Uterus (tissue), 2 donors: ENCODE measurements around the gene TMC7.

Experiments
- POLR2A ChIP-seq, 2 donors: fragments of 450-650 bp; IDR thresholded peaks; one replicate each; pipeline ENCODE4 v1.6.1; 2016; ENCODE audit warnings: antibody characterized with exemption in 2 of 2, mild to moderate bottlenecking in 1 of 2, moderate library complexity in 1 of 2
- TF ChIP-seq, protein P1 (sequence below), 4 experiments: fragments of 200-600 bp in 2 of 4; fragments of 450-650 bp in 2 of 4; sonication (generic) in 2 of 4; IDR thresholded peaks; one replicate each; pipeline ENCODE4 v1.5.1; 2016 to 2019; ENCODE audit warnings: antibody characterized with exemption in 4 of 4, mild to moderate bottlenecking in 2 of 4, moderate library complexity in 1 of 4

DNA sequence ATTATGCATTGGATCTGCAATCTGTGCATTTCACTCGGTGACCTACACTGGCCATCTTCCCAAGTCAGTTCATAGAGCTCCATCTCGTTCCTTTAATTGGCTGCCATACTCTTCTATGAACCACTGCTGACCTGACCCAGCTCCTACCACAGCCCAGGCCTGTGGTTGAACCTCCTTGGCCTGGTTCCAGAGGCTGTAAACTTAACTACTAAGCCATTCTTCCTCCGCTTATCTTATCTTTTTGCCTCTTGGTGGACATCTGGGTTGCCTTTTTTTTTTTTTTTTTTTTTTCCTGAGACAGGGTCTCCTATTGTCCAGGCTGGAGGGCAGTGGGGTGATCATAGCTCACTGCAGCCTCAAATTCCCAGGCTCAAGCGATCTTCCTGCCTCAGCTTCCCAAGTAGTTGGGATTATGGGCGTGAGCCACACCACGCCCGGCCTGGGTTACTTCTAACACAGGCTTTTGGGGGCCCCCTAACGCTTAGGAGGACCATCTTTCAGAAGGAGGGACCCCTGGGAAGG lies 102.0 kb downstream of the TMC7 start:
- TF ChIP-seq, protein P1, sequence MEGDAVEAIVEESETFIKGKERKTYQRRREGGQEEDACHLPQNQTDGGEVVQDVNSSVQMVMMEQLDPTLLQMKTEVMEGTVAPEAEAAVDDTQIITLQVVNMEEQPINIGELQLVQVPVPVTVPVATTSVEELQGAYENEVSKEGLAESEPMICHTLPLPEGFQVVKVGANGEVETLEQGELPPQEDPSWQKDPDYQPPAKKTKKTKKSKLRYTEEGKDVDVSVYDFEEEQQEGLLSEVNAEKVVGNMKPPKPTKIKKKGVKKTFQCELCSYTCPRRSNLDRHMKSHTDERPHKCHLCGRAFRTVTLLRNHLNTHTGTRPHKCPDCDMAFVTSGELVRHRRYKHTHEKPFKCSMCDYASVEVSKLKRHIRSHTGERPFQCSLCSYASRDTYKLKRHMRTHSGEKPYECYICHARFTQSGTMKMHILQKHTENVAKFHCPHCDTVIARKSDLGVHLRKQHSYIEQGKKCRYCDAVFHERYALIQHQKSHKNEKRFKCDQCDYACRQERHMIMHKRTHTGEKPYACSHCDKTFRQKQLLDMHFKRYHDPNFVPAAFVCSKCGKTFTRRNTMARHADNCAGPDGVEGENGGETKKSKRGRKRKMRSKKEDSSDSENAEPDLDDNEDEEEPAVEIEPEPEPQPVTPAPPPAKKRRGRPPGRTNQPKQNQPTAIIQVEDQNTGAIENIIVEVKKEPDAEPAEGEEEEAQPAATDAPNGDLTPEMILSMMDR (IDR thresholded peaks at IDR 0.05), result no peak
- TF ChIP-seq POLR2A (IDR thresholded peaks at IDR 0.05), result no peak
